ENCODE measurements around the gene ADCY7. TPM values are rescaled to one million over a fixed set of nuclear protein-coding genes. Genes with fewer than 3 reads are reported as not detected.
"Not testable (repeated sequence)": the region's sequence is repeated elsewhere in the genome, so short reads cannot be mapped to it uniquely, and the experiment has no call there.

Gene ADCY7
- 1 to 10 TPM; 6.0 to 7.8 (median 6.7) TPM for polyA plus RNA-seq (ENCODE audit: insufficient read length in 4 of 4)

DNA sequence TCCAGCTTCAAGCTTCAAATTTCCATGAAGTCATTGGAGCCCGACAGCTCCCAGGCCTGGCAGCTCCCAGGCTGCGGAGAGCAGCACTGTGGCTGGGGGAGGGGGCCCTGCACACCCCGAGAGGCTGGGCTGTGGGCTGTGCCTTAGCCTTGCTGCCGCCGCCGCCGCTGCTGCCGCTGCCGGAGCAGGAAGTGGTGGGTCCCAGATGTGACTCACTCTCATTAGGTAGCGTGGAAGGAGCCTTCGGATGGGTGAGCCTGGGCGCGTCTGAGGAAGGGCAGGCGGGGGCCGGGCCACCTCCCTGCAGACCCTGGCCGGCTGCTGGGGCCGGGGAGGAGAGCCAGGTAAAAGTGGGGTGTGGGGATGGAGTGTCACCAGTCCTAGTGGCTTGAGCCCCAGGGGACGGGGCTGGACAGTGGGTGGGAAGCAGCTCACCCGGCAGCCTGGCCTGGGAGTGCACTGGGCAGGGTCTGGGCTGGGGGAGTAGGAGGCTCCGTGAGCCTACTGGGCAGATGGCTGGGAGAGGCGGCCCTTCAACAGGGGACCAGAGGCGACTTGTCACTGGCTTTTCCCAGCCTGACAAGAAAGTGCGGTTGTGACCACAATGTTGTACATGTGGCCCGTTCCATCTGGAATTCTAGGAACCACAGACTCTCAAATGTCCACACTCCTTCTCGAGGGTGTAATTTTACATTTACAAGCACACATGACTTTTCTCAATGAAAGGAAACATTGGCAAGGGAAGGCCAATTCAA, at the start of gene ADCY7:
Gene ADCY7, plus strand, starts transcription at position 215 of the 755 bp plus-strand sequence. CDS start 21,629 bp downstream, outside the sequence.
- no peak for DNase-seq (ENCODE audit: low read depth in 4 of 4, low spot score in 3 of 4)

GRCh38 chr16:50219402-50219975, 46.9 kb upstream of the ADCY7 start:
- DNase-seq (ENCODE audit: low read depth in 4 of 4, low spot score in 3 of 4), result no peak

DNA sequence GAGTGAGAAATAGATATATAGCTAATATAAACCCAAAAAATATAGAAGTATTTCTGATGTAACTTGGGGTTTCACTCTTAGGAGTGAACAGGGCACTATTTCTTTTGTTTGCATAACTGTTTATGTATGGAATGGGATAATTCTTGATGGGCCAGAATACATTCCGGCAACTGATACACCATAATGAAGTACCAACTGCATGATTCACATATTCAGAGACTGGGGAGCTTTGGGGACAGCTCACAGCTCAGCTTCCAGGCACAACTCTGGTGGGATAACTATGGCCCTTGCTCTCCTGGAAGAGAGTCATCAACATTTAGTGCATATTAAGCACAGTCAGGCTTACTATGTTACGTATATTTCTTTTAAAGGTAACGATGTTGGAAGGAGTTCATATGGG, 42.1 kb upstream of the ADCY7 start:
- DNase-seq (ENCODE audit: low read depth in 4 of 4, low spot score in 3 of 4), result no peak

GRCh38 chr16:50227120-50227519, 39.2 kb upstream of the ADCY7 start:
- no peak for DNase-seq (ENCODE audit: low read depth in 4 of 4, low spot score in 3 of 4)

GRCh38 chr16:50227665-50228064, 38.7 kb upstream of the ADCY7 start:
- DNase-seq (ENCODE audit: low read depth in 4 of 4, low spot score in 3 of 4), result no peak

DNA sequence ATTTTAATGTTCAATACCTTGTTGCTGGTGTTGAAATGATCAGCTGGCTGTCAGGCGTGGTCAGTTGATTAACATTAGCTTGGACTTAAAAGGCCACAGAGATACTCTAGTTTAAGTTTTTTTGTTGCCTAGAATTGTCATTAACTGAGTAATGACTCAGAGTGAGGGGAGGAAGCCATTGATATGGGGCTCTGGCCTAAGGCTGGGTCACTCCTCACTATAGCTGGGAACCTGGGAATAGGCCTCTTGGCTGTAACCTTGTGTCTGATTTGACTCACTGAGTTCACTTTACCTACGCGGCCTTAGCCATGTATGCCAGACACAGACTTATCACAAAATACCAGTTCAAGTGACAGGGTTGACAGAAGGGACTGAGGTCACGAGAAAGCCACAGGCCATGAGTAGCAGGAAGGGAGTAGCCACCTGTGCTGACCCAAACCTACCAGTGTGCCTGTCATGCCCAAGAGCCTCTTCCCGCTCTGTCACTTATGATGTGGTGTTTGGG, 37.9 kb upstream of the ADCY7 start:
- DNase-seq (ENCODE audit: low read depth in 4 of 4, low spot score in 3 of 4), result no peak

DNA sequence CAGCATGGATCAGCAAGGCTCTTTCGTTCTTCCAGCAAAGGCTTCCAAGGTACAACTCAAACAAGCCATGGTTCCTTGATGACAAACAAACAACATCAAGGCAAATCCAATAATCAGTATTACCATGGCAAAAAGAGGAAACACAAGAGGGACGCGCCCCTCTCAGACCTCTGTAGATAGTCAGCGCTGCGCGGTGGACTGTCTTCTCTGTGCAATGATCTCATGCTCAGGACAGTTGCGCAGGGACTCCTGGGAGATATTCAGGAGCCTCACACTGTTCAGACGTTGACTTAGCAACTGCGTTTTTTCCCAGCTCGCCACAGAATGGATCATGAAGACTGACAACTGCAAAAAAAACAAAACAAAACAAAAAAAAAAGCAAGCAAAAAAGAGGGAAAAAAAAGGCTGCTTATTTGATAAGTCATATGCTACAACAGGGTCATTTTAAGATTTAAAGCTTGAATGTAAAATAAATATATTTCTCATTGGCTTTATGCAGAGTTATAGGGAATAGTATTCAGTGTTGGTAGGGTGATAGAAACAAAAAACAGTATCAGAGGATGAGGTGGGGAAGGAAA, 37.1 kb upstream of the ADCY7 start:
- DNase-seq (ENCODE audit: low read depth in 4 of 4, low spot score in 3 of 4), result no peak

- DNase-seq (ENCODE audit: low read depth in 4 of 4, low spot score in 3 of 4), result no peak
Observed at GRCh38 chr16:50234771-50235556, 31.4 kb upstream of the ADCY7 start.

DNA sequence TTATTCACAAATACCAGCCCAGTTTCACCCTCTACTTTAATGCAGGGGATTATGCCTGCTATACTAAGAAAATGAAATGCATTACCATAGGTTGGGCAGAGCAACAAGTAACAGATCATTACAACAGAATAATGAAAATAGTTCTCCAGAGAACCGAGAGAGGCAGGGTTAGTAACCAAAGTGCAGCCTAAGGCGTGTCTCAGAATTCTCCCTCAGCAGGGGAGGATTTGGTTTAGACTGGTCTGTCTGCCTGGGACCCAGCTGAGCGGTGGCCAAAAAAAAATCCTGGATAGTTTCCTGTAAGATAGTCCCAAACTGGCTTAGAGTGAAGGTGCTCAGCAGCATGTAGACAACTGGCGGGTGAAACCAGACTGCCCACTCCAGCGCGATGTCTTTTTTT, 30.8 kb upstream of the ADCY7 start:
- DNase-seq (ENCODE audit: low read depth in 4 of 4, low spot score in 3 of 4), result no peak

- DNase-seq (ENCODE audit: low read depth in 4 of 4, low spot score in 3 of 4), result no peak
Observed at GRCh38 chr16:50238314-50238713, 28.0 kb upstream of the ADCY7 start.

DNA sequence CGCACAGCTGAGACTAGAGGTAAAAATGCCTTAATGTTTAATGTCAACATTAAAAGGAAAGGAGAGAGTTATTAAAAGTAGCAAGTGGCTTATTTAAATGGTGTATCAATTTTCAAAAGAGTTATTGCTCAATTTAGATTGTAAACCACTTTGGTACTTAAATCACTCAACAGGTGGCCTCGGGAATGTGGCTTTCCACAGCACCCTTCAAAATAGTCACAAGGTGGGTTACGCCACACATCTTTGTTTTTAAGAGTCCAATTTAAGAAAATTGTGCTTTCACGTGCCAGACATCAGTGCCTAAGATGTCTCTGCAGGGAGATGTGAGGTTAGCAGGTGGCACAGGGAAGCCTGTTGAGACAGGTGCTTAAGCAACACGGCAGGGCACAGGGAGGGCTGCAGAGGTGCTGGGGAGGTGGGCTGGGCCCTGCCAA, 27.5 kb upstream of the ADCY7 start:
- DNase-seq (ENCODE audit: low read depth in 4 of 4, low spot score in 3 of 4), result no peak

GRCh38 chr16:50243024-50243423, 23.3 kb upstream of the ADCY7 start:
- not testable (repeated sequence) for DNase-seq (ENCODE audit: low read depth in 4 of 4, low spot score in 3 of 4)

- DNase-seq (ENCODE audit: low read depth in 4 of 4, low spot score in 3 of 4), result no peak
Observed at GRCh38 chr16:50244140-50244503, 22.2 kb upstream of the ADCY7 start.

GRCh38 chr16:50244504-50245416, 21.6 kb upstream of the ADCY7 start:
- no peak for DNase-seq (ENCODE audit: low read depth in 4 of 4, low spot score in 3 of 4)

DNA sequence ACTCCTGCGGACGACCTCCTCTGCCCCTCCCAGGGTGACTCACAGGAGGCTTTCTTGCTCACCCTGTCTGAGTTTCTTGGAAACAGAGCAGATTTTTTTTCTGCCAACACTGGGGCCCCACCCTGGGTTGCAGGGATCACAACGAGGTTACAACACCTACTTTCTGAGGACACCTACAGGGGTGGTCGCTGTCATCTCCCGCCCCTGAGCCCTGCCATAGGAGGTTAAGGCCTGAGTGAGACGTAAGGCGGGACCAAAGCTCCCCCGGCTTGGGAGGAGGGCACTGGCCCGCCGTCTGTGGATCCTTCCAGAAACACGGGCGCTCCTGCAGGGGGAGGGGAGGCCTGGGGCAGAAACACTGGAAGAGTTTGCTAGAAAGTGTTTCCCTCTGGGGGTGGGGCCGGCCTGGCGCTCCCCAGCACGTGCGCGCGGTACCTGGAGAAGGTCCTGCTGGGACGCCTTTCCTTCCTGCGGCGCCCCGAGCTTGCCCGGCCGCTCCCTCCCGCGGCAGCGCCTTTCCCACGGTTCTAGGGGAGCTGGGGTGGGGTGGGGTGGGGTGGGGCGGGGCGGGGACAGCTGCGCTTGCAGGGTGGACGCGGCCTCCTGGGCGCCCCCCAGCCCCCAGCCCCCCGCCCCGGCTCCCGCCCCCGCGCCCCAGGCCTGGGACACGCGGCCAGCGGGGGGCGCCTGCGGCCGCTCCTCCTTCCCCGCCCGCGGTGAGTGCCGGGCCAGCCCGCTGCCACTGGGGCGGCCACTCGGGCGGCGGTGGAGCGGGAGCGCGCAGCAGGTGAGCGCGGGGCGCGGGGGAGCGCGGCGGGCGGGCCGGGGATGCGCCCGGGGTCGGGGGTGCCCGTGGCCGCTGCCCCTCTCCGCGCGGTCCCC, 20.7 kb upstream of the ADCY7 start:
- no peak for DNase-seq (ENCODE audit: low read depth in 4 of 4, low spot score in 3 of 4)

DNA sequence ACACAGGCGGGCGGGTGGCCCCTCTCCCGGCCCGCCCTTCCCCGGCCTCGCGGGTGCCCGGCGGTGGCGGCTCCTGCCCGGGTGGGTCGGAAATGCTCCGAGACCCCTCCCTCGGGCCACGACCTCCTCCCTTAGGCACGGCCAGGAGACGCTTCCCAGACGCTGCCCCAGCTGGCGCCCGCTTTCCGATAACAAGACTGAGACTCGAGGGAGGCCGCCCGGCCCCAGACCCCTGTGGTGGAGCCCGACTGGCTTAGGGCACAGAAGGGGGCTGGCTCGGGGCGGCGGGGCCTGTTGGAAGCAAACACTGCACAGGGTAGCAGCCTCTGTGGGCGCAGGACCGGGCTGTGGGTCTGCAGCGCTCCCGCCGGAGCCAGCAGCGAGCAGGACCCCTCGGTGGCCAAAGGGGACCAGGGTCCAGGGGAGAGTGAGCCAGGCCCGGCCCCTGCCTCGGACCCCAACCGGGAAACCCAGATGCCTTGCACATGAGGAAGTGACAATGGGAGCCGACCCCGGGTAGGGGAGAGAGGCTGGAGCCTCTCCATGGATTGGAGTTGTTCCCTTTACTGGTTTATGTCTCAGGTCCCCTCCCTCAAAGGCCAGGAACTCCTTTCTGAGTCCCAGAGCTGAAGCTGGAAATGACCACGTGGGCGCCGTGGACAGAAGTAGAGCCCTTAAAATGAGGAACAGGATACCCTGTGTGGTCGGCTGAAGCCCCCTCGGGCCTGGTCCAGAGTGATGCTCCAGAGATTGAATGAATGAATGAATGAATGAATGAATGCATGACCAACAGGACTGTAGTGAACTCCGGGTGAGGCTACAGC, 19.8 kb upstream of the ADCY7 start:
- DNase-seq (ENCODE audit: low read depth in 4 of 4, low spot score in 3 of 4), result no peak

- DNase-seq (ENCODE audit: low read depth in 4 of 4, low spot score in 3 of 4), result no peak
Observed at GRCh38 chr16:50247123-50247905, 19.0 kb upstream of the ADCY7 start.
